Gastrocnemius medialis (tissue), 4 donors: ENCODE results near the gene MSANTD2. TPM values are rescaled to one million over a fixed set of nuclear protein-coding genes. Genes with fewer than 3 reads are reported as not detected.

Source experiments
- ATAC-seq, 2 donors: fragments of 150-250 bp; one replicate each; pipeline ENCODE4 v1.9.1; 2016
- DNase-seq, 2 donors: peaks; one replicate each; pipeline ENCODE4 v3.0.0-alpha.2; 2019
- H3K27ac ChIP-seq, 4 donors: fragments of 200-600 bp; sonication (generic); 1 replicate in 1 of 4; 2 replicates in 3 of 4; pipeline ENCODE4 v1.5.1; 2016 to 2018; ENCODE audit warnings: mild to moderate bottlenecking in 2 of 4, moderate library complexity in 1 of 4
- H3K27me3 ChIP-seq, 3 donors: fragments of 200-600 bp; sonication (generic) in 2 of 3; 1 replicate in 1 of 3; 2 replicates in 2 of 3; pipeline versions ENCODE4 v1.5.1 to v1.6.0; 2016 to 2019; ENCODE audit warnings: mild to moderate bottlenecking in 1 of 3, moderate library complexity in 1 of 3
- H3K36me3 ChIP-seq, 2 donors: fragments of 200-600 bp; sonication (generic) in 1 of 2; one replicate each; pipeline ENCODE4 v1.5.1; 2017 to 2018
- H3K4me1 ChIP-seq, 2 donors: fragments of 200-600 bp; sonication (generic) in 1 of 2; one replicate each; pipeline ENCODE4 v1.5.1; 2016 to 2017; ENCODE audit warnings: mild to moderate bottlenecking in 2 of 2
- H3K4me3 ChIP-seq, 4 donors: fragments of 200-600 bp; sonication (generic) in 3 of 4; 1 replicate in 1 of 4; 2 replicates in 3 of 4; pipeline ENCODE4 v1.5.1; 2016 to 2019; ENCODE audit warnings: mild to moderate bottlenecking in 2 of 4
- H3K9me3 ChIP-seq, 3 donors: fragments of 200-600 bp; sonication (generic) in 2 of 3; 1 replicate in 1 of 3; 2 replicates in 2 of 3; pipeline ENCODE4 v1.5.1; 2016 to 2019
- POLR2A ChIP-seq, 2 donors: fragments of 450-650 bp; IDR thresholded peaks; one replicate each; pipeline ENCODE4 v1.6.1; 2017; ENCODE audit warnings: antibody characterized with exemption in 2 of 2, mild to moderate bottlenecking in 2 of 2, moderate library complexity in 2 of 2
- in situ Hi-C, 4 donors: fragments of 200-750 bp; cut with MboI; loops; one replicate each; pipeline versions ENCODE4 v1.15.0 to v1.8.0; 2017; ENCODE audit warnings: low sequenced_read_pairs in 4 of 4
- intact Hi-C: fragments of 100-400 bp; cut with DNase I; formaldehyde crosslinking; loops from one replicate; pipeline ENCODE4 v1.15.1; 2023; ENCODE audit warnings: low total_unique reads
- total RNA-seq, 4 donors: library from RNA; depleted of rRNA; stranded (reverse); fragments of >200 nt; gene quantifications; one replicate each; pipeline versions ENCODE4 v1.1.0 to v1.2.3, GENCODE V29; 2016
- TF ChIP-seq, protein P1 (sequence below), 5 experiments: fragments of 450-650 bp in 3 of 5; fragments of 200-600 bp in 2 of 5; sonication (generic) in 2 of 5; IDR thresholded peaks in 4 of 5; conservative IDR thresholded peaks in 1 of 5; 1 replicate in 4 of 5; 2 replicates in 1 of 5; pipeline ENCODE4 v1.5.1; 2016 to 2019; ENCODE audit warnings: antibody characterized with exemption in 5 of 5, mild to moderate bottlenecking in 3 of 5, moderate library complexity in 3 of 5

MSANTD2 gene
- total RNA-seq, result 1 to 10 TPM; 3.3 to 5.1 (median 3.8) TPM

DNA sequence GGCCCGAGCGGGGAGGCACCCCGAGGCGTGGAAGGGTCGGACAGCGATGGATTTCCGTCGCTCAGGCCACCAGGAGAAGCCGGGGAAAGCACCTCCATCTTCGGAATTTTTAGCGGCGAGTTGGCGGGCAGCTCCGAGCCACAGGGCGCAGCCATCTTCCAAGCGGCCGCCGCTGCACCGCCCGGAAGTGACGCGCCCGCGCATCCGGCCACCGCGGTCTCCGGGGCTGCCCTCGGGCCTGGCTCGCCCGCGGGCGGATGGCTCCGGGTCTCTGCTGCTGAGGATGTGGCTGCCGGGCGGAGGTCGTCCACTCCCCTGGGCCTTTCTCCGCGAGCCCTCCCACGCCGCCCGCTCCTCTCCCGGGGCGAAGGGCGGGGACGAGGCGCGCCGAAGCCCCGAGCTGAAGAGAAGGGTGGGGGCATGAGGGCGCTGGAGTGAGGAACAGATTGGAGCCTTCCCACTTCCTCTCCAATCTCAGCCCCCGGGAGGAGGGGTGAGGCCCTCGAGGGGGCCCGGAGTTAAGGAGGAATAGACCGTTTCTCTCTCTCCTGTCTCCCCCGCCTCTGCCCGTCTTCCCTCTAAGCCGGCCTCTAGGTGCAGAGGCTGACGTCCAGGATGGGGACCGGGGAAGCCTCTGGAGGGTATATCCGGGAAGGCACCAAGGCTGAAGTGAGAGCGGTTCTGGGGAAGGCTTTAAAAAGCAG is at the start of gene MSANTD2:
TSS of gene MSANTD2 (minus strand) at position 181 of the 704 bp plus-strand sequence. CDS start at position 155, 26 bp downstream.
- DNase-seq (peak; percentile 55 to 60), ATAC-seq (peak; percentile 94)
- peaks cover 0 to 2% of the 10 kb centered on the region in 2 donors for H3K36me3 ChIP-seq
- TF ChIP-seq POLR2A (IDR thresholded peaks at IDR 0.05), result peak; percentile 76 to 79
- TF ChIP-seq, protein P1, sequence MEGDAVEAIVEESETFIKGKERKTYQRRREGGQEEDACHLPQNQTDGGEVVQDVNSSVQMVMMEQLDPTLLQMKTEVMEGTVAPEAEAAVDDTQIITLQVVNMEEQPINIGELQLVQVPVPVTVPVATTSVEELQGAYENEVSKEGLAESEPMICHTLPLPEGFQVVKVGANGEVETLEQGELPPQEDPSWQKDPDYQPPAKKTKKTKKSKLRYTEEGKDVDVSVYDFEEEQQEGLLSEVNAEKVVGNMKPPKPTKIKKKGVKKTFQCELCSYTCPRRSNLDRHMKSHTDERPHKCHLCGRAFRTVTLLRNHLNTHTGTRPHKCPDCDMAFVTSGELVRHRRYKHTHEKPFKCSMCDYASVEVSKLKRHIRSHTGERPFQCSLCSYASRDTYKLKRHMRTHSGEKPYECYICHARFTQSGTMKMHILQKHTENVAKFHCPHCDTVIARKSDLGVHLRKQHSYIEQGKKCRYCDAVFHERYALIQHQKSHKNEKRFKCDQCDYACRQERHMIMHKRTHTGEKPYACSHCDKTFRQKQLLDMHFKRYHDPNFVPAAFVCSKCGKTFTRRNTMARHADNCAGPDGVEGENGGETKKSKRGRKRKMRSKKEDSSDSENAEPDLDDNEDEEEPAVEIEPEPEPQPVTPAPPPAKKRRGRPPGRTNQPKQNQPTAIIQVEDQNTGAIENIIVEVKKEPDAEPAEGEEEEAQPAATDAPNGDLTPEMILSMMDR (IDR thresholded peaks at IDR 0.05 in 4 of 5, conservative IDR thresholded peaks at IDR 0.05 in 1 of 5), result no peak
- H3K4me3 ChIP-seq, result peak within 1 kb of the TSS; percentile 58 to 91 (median 86)
- peaks cover 26 to 28% of the 10 kb centered on the region in 2 donors for H3K4me1 ChIP-seq
- H3K27me3 ChIP-seq, result no peaks in the 10 kb centered on the region
- intact Hi-C loops (loop anchor here (2.0 to 5.0 kb wide), 4 partner anchors 36 to 178 kb away; partner anchors contain the start of genes CCDC15, ESAM and TBRG1), in situ Hi-C loops (no loop called here)
- H3K9me3 ChIP-seq, result no peaks in the 10 kb centered on the region
- peak within 1 kb of the TSS; percentile 87 to 99 (median 94) for H3K27ac ChIP-seq

DNA sequence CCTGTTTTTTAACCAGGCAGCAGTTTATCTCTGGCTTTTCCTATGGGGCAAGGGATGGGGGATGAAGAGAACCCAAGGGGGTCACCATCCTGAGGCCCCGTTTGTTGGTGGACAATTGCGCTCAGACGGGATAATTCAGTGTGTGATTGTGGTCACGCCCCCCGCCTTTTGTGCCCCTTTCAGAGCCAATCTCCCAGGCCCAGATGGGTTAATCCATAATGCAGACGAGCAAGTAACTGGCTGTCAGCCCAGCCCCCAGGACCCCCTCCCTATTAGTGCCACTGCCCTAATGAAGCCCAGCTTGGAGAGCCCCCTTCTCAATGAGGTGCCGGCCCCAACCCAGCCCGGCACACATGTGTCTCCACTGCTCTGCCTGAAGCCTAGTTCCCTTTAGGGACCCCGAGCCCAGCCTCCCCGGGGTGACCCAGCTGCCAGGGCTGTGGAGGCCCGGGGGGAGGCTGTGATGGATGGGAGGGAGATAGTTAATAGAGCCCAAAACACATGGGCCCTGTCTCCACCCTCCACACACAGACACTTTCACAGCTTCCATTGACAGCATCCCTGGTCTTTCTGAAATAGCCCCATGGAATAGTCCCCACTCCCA is 46.0 kb upstream of the MSANTD2 start:
- peaks cover 0 to 6% of the 10 kb centered on the region in 2 donors for H3K4me1 ChIP-seq
- H3K27ac ChIP-seq, result no peak overlapping the region
- in situ Hi-C loops (no loop called here), intact Hi-C loops (no loop called here)
- no peaks in the 10 kb centered on the region for H3K36me3 ChIP-seq
- TF ChIP-seq, protein P1 (IDR thresholded peaks at IDR 0.05 in 4 of 5, conservative IDR thresholded peaks at IDR 0.05 in 1 of 5), result no peak
- no peak for TF ChIP-seq POLR2A (IDR thresholded peaks at IDR 0.05)
- ATAC-seq (no peak), DNase-seq (no peak)
- H3K4me3 ChIP-seq, result no peak overlapping the region
- H3K27me3 ChIP-seq, result peaks cover 66 to 97% (median 87%) of the 10 kb centered on the region in 3 donors
- H3K9me3 ChIP-seq, result no peaks in the 10 kb centered on the region

DNA sequence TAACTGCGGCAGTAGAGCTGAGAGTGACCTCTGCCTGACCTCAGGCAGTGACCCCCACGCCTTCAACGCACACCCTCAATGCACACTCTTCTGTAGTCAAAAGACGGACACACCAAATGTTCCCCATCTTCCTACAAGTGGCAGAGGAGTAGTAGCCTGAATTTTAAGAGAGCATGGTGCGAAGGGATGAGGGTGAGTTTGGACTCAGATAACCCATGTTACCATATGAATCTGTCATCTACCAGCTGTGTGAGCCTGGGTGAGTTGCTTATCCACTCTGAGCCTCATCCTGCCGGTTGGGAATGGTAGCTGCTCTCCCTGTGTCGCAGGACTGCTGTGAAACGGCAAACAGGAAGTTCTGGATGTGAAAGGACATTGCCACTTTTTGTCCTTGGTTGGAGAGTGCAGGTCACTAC is 44.5 kb upstream of the MSANTD2 start:
- TF ChIP-seq POLR2A (IDR thresholded peaks at IDR 0.05), result no peak
- TF ChIP-seq, protein P1 (IDR thresholded peaks at IDR 0.05 in 4 of 5, conservative IDR thresholded peaks at IDR 0.05 in 1 of 5), result no peak
- in situ Hi-C loops, result no loop called here
- H3K27ac ChIP-seq, result no peak overlapping the region
- no peaks in the 10 kb centered on the region for H3K9me3 ChIP-seq
- ATAC-seq (no peak), DNase-seq (no peak)
- H3K4me1 ChIP-seq, result peaks cover 2 to 10% of the 10 kb centered on the region in 2 donors
- H3K4me3 ChIP-seq, result no peak overlapping the region
- intact Hi-C loops, result no loop called here
- H3K36me3 ChIP-seq, result no peaks in the 10 kb centered on the region
- H3K27me3 ChIP-seq, result peaks cover 81 to 98% (median 93%) of the 10 kb centered on the region in 3 donors

DNA sequence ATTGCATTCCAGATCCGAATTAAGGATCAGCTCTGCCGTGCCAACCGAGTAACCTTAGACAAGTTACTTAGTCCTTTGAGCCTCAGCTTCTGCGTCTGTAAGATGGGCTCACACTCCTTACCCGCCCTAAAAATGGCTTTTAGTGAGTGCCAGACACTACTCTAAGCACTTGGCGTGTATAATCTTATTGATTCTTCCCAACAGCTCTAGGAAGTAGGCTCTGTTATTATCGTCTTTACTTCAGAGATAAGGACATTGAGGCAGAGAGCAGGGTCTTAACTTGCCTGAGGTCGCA is 43.4 kb upstream of the MSANTD2 start:
- Histone ChIP-seq H3K27ac (no peak overlapping the region), H3K36me3 (no peaks in the 10 kb centered on the region), H3K4me1 (peaks cover 9 to 13% of the 10 kb centered on the region in 2 donors), H3K4me3 (no peak overlapping the region), H3K27me3 (peaks cover 85 to 98% (median 95%) of the 10 kb centered on the region in 3 donors), H3K9me3 (no peaks in the 10 kb centered on the region)
- ATAC-seq (no peak), DNase-seq (no peak)
- in situ Hi-C loops, result no loop called here
- intact Hi-C loops, result no loop called here
- TF ChIP-seq, protein P1 (IDR thresholded peaks at IDR 0.05 in 4 of 5, conservative IDR thresholded peaks at IDR 0.05 in 1 of 5), result no peak
- TF ChIP-seq POLR2A (IDR thresholded peaks at IDR 0.05), result no peak
